Loucy (cell line): ENCODE measurements around the gene CD58.

Experiments
- CTCF ChIP-seq: fragments of 200-600 bp; sonication (generic); conservative IDR thresholded peaks from 2 replicates; pipeline ENCODE4 v1.5.1; 2014; ENCODE audit warnings: mild to moderate bottlenecking, antibody characterized with exemption, low read length
- EZH2phosphoT487 ChIP-seq: fragments of 200-600 bp; IDR thresholded peaks from 2 replicates; pipeline ENCODE4 v1.6.1; 2018; ENCODE audit warnings: antibody characterized with exemption, mild to moderate bottlenecking, moderate library complexity, borderline replicate concordance

- TF ChIP-seq CTCF (no peak), EZH2phosphoT487 (no peak)
Measured at GRCh38 chr1:116516631-116517030, 54.2 kb downstream of the CD58 start.
